Hematopoietic multipotent progenitor cell (in vitro differentiated cells): ENCODE data around the gene BMPER. TPM values are rescaled to one million over a fixed set of nuclear protein-coding genes. Genes with fewer than 3 reads are reported as not detected.

ENCODE experiments used
- DNase-seq, 3 donors: peaks; one replicate each; pipeline ENCODE4 v3.0.0-alpha.2; 2011 to 2015; ENCODE audit warnings: low read depth in 2 of 3, low spot score in 2 of 3
- total RNA-seq: library from RNA; depleted of rRNA; stranded (reverse); fragments of >200 nt; gene quantifications from one replicate; pipeline ENCODE4 v1.2.3, GENCODE V29; 2012

Gene BMPER
- total RNA-seq, 1 donor, result under 0.01 TPM

- no peak for DNase-seq
Measured at GRCh38 chr7:34124765-34125164, 219.4 kb downstream of the BMPER start.

- no peak for DNase-seq
Measured at GRCh38 chr7:34128762-34129161, 223.4 kb downstream of the BMPER start.

- DNase-seq, result no peak
Measured at GRCh38 chr7:34130558-34131295, 225.4 kb downstream of the BMPER start.

DNA sequence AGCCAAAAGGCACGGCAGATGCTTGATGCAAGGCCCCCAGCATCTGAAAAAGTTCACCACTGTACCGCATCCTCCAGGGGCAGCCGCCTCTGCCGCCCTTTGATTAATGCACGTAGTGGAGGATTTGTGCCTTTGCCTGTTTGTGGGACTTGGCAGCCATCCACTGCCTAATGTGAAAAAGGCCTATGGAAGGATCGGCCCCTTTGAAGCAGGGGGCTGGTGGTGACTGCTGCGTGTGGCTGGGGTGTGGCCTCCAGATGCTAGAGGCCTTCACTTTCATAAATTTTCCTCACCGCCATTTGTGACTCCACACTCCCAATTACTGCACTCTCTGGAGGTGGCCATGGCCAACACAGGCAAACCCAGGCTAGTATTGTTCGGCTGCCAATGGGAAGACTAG is 226.0 kb downstream of the BMPER start:
- DNase-seq, result no peak

DNA sequence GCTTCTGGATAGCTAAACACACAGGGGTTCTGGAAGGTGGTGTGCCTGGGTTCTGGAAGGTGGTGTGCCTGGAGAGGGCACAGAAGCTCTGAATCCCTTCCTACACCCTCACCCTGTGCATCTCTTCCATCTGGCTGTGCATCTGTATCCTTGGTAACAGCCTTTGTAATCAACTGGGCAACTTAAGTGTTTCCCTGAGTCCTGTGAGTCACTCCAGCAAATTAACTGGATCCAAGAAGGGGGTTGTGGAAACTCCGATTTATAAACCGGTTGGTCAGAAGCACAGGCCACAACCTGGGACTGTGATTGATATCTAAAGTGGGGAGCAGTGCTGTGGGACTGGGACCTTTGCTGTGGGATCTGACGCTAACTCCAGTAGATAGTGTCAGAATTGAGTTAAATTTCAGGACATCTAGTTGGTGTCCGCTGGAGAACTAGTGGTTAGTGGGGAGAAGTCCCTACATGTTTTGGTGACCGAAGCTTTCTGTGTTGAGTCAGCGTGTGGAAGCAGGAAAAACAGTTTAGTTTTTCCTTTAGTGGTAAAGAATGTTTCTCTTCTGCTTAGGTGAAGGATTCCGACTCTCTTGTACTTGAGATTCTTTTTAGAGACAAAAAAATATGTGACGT is 228.1 kb downstream of the BMPER start:
- DNase-seq, result no peak

- DNase-seq, result peak in 2 of 3 donors; percentile 3 to 12
Measured at GRCh38 chr7:34133983-34134782, 228.8 kb downstream of the BMPER start.

- no peak for DNase-seq
Measured at GRCh38 chr7:34135924-34136323, 230.6 kb downstream of the BMPER start.

- DNase-seq, result no peak
Measured at GRCh38 chr7:34136698-34137097, 231.4 kb downstream of the BMPER start.

- no peak for DNase-seq
Measured at GRCh38 chr7:34137176-34137575, 231.8 kb downstream of the BMPER start.

- DNase-seq, result no peak
Measured at GRCh38 chr7:34138483-34138882, 233.1 kb downstream of the BMPER start.

- DNase-seq, result no peak
Measured at GRCh38 chr7:34139086-34139485, 233.7 kb downstream of the BMPER start.

DNA sequence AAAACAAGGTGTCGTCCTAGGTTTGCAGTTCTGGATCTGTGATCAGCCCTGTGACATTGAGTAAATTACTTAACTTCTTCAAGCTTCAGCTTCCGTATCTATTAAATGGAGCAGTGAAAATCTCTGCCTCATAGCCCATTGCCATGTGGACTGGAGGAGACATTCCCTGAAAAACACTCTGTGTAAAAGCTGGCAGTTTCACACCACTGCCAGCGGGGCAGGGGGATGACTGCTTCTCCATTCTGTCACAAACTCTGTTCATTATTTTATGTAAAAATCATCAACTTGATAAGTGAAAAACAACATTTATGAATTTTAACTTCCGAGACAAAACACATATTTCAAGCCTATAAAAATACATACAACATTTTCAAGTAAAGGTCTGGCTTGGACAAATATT is 234.7 kb downstream of the BMPER start:
- no peak for DNase-seq

DNA sequence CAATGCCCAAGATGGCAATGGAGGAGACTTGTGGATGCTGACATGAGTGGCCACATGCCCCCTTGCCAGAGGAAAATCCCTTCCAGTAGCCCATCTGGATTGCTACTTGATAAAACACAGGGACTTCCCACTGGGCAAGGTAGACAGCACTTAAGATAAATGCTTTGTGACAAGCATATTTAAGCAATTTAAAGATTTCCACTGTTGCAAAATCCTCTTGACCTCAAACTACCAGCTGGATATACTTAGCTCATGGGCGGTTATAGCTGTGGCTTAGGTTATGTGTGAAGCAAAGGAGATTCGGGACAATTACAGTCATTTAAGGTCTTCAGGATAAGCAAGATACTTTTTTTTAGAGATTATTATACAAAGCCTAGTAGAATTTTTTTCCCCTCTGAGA is 238.1 kb downstream of the BMPER start:
- DNase-seq, result no peak

- no peak for DNase-seq
Measured at GRCh38 chr7:34145603-34146002, 240.3 kb downstream of the BMPER start.

GRCh38 chr7:34153656-34154270 is 248.4 kb downstream of the BMPER start:
- no peak for DNase-seq

DNA sequence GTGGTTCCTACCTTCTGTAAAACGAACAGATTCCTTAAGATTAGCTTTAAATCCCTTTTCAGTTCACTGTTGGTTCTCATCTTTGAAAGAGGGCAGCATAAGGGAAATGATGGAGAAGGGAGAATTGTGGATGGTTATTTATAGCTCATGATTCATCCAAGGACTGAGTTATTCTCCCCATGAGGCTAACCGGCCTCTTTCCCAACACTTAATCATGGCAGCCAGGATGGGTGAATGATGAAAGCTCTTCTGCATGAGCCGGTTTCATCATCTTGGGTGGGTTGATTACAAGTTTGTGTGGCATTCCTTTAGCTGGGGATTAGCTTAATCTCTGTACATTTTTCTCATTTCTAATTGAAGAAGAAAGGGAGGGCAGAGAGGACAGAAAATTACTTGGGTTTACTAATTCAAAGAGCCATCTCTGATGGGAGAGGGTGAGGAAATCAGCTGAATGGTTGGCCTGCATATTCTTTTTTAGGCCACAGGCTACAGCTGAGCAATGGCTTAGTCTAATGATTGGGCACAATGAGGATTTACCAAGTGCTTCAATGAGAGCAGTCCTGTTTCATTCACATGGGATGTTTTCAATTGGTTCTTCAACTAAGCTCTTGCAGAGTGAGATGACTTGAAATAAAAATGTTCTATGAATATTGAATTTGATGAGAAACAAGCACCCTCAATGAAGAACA is 250.0 kb downstream of the BMPER start:
- no peak for DNase-seq

DNA sequence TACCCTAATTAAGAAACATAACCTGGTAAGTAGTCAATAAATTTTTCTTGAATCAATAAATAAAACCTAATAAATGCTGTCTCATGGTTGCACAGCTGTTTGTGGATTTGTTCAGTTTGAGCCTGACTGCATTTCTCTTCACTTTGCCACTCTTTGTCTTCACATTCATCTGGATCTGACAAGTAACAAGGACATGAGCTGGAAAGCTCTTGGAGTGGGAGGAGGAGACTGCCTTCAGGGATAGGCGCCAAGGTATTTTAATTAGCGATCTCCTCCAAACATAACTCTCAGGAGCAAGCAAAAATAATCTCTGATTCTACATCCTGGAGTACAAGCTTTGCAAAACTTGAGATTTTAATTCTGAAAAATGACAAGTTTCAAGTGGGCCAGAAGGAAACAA is 251.0 kb downstream of the BMPER start:
- DNase-seq, result no peak

- no peak for DNase-seq
Measured at GRCh38 chr7:34157137-34157536, 251.8 kb downstream of the BMPER start.

- DNase-seq, result no peak
Measured at GRCh38 chr7:34158368-34159153, 253.2 kb downstream of the BMPER start.

DNA sequence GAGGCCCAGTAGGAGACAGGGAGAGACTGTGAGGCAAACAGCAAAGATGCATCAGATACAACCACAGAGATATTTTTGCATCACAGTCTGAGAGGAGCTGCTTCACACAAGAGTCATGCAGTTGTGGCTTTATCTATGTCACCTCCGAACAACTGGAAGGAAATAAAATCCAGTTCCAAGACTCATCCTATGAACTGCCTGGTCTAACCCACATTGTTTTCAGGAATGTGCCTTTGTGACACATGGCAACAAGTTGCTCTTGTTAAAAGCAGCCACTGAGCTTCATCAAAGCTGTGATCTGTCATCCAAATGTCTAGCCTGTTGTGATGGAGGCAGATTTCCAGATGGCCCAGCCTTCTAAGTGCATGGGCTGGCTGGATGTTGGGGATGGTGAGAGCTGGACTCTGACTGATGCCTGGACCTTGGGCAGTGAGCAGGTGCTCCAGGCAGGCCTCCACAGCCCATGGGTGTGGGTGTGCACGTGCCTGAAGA is 255.0 kb downstream of the BMPER start:
- DNase-seq, result no peak
